NOMO-1 (cell line): ENCODE results near the gene CCT3.
A peak's percentile ranks its signal among the peaks of the same experiment; 100 is the strongest.
"Not testable (repeated sequence)": the region's sequence is repeated elsewhere in the genome, so short reads cannot be mapped to it uniquely, and the experiment has no call there.

Experiments used
- DNase-seq, 2 experiments: peaks; one replicate each; lab custom pipeline; 2025; ENCODE audit not compliant: unreplicated experiment in 2 of 2; lab: John Stamatoyannopoulos, UW

The CCT3 gene

GRCh38 chr1:156337052-156337887 lies 822 bp downstream of the CCT3 start:
- DNase-seq, result no peak

GRCh38 chr1:156336242-156336641 lies 1.9 kb downstream of the CCT3 start:
- no peak for DNase-seq

DNA sequence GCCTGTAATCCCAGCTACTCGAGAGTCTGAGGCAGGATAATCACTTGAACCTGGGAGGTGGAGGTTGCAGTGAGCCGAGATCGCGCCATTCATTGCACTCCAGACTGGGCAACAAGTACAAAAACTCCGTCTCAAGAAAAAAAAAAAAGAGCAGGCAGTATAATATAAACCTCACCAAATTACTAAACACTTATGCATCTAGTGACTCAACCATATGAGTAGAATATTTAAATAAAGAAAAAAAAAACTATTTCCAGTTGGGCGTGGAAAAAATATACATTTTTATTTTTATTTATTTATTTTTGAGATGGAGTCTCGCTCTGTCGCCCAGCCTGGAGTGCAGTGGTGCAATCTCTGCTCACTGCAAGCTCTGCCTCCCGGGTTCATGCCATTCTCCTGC lies 14.9 kb downstream of the CCT3 start:
- not testable (repeated sequence) for DNase-seq

- DNase-seq, result no peak
These were observed 17.5 kb downstream of the CCT3 start for GRCh38 chr1:156320560-156320959.

DNA sequence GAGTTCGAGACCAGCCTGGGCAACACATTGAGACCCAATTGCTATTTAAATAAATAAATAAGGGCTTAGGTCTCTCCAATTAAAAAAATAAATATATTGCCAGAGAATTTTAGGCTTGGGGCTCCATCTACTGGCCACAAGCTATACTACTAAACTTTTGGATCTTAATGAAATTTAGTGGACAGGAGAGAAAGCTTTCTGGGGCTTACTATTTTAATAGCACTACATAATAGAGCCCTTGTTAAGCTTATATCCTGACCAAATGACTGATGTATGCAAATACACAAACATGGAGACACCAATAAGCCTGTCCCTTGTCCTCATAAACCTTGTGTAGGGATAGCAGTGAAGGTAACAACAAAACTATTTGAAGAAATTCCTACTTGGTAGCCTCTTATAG lies 18.4 kb downstream of the CCT3 start:
- DNase-seq, result peak in 1 of 2 experiments; percentile 23

- DNase-seq, result no peak
These were observed 21.2 kb downstream of the CCT3 start for GRCh38 chr1:156316909-156317308.

DNA sequence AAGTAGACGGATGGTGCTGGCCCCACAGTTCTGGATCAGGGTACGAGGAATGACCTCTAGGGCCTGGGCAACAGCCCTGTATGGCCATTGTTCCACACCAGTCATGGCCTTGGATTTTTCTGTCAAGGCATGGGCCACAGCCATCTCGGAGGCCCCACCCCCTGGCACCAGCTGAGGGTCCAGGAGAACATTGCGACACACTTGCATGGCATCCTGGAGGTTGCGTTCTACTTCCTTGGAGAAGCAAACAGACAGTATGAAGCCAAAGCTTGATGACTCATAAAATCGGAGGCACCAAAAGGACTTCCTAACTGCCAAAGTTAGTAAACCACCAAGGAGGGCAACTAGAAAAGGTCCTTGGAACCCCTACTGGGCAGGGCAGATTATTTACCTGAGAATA lies 27.1 kb downstream of the CCT3 start:
- no peak for DNase-seq

- no peak for DNase-seq
These were observed 30.0 kb downstream of the CCT3 start for GRCh38 chr1:156308078-156308477.

- DNase-seq, result no peak
These were observed 32.9 kb downstream of the CCT3 start for GRCh38 chr1:156305215-156305614.

GRCh38 chr1:156303241-156303640 lies 34.9 kb downstream of the CCT3 start:
- no peak for DNase-seq

DNA sequence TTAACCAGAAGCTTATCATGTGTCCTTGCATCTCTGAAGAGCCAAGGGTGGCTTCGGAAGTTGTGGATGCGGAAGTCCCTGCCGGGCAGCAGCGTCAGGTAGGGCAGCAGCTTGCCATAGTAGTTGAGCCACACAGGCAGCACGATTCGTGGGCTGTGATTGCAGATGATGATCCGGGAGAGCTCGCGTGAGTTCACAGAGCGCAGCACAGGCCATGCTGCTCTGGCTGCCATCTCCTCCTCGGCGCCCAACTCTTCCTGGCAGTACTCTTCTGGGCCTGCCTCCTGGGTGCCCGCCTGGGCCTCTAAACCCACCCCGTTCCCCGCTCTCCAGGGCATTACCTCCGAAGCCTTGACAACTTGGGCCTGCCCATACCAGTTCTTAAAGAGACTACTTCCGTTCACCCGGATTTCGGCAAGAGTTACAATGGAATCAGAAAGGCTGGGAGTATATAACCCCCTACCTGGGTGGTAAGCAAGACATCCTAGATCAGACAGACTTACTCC lies 39.2 kb downstream of the CCT3 start, which contains the start of gene VHLL:
Gene VHLL, minus strand, starts transcription at position 456 of the 506 bp plus-strand sequence. Its CDS starts 118 bp downstream, at position 338.
- no peak for DNase-seq

- peak; percentile 24 to 65 for DNase-seq
These were observed 42.6 kb downstream of the CCT3 start, which contains the start of gene GLMP for GRCh38 chr1:156295391-156295947. Gene GLMP (minus strand): TSS chr1:156295679. CDS start chr1:156295645, 34 bp downstream.

- DNase-seq, result no peak
These were observed 44.2 kb downstream of the CCT3 start for GRCh38 chr1:156293895-156294294.

DNA sequence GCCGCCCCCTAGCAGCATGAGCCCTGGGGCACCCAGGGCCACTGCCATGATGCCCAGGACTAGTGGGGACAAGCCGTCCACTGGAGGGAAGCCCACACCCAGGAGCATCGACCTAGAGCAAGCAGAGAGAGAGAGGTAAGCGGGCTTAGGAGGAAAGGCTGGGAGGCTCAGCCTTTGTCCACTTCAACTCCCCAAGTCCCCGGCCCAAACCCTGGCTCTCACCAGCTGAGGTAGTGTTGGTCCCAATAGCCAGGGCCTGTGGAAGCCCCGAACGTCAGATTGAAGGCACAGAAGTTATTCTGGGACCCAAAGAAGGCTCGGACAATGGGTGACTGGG lies 45.0 kb downstream of the CCT3 start:
- DNase-seq, result no peak

DNA sequence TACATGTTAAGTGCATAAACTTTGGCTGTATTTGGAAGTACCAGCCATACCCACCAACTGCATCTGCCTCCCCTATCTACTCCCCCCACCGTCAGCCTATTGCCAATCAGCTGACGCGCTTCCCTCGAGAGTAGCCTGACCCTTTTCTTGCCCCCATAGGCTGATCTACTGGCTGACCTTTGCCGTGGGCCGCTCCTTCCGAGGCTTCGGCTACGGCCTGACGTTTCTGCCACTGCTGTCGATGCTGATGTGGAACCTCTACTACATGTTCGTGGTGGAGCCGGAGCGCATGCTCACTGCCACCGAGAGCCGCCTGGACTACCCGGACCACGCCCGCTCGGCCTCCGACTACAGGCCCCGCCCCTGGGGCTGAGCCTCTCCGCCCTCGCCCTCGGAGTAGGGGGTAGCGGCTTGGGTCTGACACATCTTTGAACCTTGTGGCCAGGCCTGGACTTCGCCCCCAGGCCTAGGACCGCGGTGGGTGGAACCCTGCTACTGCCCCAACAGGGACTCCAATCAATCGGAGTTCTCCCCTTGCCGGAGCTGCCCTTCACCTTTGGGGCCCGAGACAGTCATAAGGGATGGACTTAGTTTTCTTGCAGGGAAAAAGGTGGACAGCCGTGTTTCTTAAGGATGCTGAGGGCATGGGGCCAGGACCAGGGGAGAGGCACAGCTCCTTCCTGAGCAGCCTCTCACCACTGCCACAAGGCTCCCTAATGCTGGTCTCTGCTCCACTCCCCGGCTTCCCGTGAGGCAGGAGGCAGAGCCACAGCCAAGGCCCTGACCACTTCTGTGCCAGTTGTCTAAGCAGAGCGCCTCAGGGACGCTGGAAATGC lies 46.6 kb downstream of the CCT3 start:
- no peak for DNase-seq

DNA sequence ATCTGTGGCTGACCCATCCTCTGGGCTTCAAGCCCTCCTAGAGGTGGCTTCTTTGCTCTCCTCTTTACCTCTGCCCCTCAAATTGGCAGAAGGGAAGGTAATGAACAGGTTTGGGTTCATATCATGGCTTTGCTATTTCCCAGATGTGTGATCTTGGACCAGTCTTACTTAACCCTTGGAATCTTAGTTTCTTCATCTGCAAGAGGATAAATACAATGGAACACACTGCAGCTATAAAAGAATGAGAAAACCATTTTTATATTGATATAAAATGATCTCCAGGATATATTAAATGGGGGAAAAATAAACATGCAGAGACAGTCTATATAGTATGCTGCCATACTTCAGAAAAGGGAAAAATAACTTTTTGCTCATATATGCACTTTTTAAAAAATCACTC lies 48.2 kb downstream of the CCT3 start:
- DNase-seq, result no peak

GRCh38 chr1:156286061-156286460 lies 52.0 kb downstream of the CCT3 start:
- DNase-seq, result no peak

- DNase-seq, result no peak
These were observed 52.7 kb downstream of the CCT3 start for GRCh38 chr1:156285437-156285836.

- no peak for DNase-seq
These were observed 53.3 kb downstream of the CCT3 start for GRCh38 chr1:156284757-156285156.

GRCh38 chr1:156284112-156284511 lies 54.0 kb downstream of the CCT3 start, which contains the start of gene TMEM79:
Gene TMEM79 (plus strand): TSS chr1:156284325. CDS start chr1:156285227, 902 bp downstream.
- DNase-seq, result no peak

GRCh38 chr1:156283521-156283920 lies 54.6 kb downstream of the CCT3 start:
- DNase-seq, result no peak
